Esophagus muscularis mucosa (tissue), 3 donors: ENCODE results near the gene PYGM.

Experiments used
- POLR2AphosphoS5 ChIP-seq, 2 donors: sonication (generic); formaldehyde crosslinking; IDR thresholded peaks; one replicate each; pipeline ENCODE4 v1.6.1; 2017; ENCODE audit warnings: antibody characterized with exemption in 2 of 2
- TF ChIP-seq, protein P1 (sequence below), 3 experiments: fragments of 200-600 bp in 2 of 3; fragments of 450-650 bp in 1 of 3; sonication (generic) in 2 of 3; IDR thresholded peaks; one replicate each; pipeline ENCODE4 v1.5.1; 2017 to 2019; ENCODE audit warnings: antibody characterized with exemption in 3 of 3, mild to moderate bottlenecking in 2 of 3, moderate library complexity in 1 of 3

DNA sequence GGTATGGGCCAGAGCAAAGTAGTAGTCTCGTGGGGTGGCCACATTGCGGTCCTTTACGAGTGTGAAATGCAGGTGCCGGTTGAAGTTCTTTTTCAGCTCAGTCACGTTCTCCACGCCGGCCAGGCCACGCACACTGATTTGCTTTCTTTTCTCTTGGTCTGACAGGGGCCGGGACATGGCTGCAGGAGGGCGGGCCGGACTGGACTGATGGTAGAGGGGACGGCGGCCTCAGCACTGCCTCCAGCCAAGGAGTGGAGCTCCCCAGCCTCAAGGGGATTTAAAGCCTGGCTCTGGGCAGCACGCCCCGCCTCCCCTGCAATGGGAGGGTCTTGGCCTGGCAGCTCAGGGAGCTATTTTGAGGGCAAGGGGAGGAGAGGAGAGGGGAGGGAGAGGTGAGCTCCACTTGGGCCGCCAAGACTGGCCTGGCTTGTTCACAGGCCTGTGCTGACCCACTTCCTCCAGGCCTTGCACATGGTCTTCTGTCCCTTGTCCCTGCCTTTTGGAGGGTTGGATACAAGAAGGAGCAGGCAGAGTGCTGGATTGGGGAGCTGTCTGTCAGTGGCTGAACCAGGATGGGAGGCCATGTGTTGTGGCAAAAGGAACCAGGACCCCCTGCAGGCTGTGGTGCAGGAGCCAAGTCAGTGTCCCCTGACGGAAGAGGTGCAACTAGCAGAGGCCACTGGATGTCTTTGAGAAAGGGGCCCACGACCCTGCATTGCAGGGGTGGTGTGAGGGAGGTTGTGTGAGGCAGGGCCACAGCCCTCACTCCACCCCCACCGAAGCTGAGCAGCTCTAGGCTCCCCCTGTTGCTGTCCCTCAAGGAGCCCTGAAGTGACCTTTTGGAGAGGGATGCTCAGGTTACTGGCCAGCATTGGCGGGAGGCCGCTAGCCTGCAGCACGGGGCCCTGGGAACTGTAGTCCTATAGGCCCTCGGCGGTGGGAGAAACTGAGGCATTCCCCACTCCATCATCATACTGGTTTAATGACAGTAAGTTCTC is at the start of gene PYGM:
- TF ChIP-seq, protein P1, sequence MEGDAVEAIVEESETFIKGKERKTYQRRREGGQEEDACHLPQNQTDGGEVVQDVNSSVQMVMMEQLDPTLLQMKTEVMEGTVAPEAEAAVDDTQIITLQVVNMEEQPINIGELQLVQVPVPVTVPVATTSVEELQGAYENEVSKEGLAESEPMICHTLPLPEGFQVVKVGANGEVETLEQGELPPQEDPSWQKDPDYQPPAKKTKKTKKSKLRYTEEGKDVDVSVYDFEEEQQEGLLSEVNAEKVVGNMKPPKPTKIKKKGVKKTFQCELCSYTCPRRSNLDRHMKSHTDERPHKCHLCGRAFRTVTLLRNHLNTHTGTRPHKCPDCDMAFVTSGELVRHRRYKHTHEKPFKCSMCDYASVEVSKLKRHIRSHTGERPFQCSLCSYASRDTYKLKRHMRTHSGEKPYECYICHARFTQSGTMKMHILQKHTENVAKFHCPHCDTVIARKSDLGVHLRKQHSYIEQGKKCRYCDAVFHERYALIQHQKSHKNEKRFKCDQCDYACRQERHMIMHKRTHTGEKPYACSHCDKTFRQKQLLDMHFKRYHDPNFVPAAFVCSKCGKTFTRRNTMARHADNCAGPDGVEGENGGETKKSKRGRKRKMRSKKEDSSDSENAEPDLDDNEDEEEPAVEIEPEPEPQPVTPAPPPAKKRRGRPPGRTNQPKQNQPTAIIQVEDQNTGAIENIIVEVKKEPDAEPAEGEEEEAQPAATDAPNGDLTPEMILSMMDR (IDR thresholded peaks at IDR 0.05), result no peak
- TF ChIP-seq POLR2AphosphoS5 (IDR thresholded peaks at IDR 0.05), result peak; percentile 75 to 84
